ENCODE data around the gene PTPRN2. TPM values are rescaled to one million over a fixed set of nuclear protein-coding genes. Genes with fewer than 3 reads are reported as not detected.

PTPRN2 gene
- total and polyA plus RNA-seq, 2 of the 8 experiments (the other 6 are each of a cell fraction or from before 2014, with no cell fraction given): 2.6 to 4.5 TPM

GRCh38 chr7:158034571-158034970 is 553.1 kb downstream of the PTPRN2 start:
- H4K91ac ChIP-seq (replicated peaks; ENCODE audit: insufficient read length, low read length): no peak overlapping the region
- no peak overlapping the region for H2BK15ac ChIP-seq (ENCODE audit: low read length)
- H3K36me3 ChIP-seq (ENCODE audit: control insufficient read depth in 2 of 4, insufficient read depth in 4 of 4, low read length in 3 of 4): no peaks in the 10 kb centered on the region
- no peaks in the 10 kb centered on the region for H4K20me1 ChIP-seq (replicated peaks in 1 of 2; ENCODE audit: control insufficient read depth in 1 of 2, insufficient read depth in 2 of 2, low read length in 2 of 2)
- no peak overlapping the region for H3K23ac ChIP-seq (ENCODE audit: insufficient read length)
- H2AFZ ChIP-seq (ENCODE audit: low read length): no peak overlapping the region
- no peak overlapping the region for H3K27ac ChIP-seq (ENCODE audit: low read depth, low read length)
- no peak overlapping the region for H4K5ac ChIP-seq (ENCODE audit: insufficient read length, low read depth, low read length)
- 56% methylated on average over 3 of the region's 3 CpGs; no CpG with 5 or more reads in 1 of the 2 experiments for WGBS, 2 experiments (ENCODE audit: extremely low coverage in 1 of 2, insufficient coverage in 1 of 2, insufficient read length in 1 of 2, insufficient replicate concordance in 2 of 2, low coverage in 1 of 2, low lambda C conversion rate in 2 of 2, missing lambda C conversion rate in 1 of 2)
- no peak overlapping the region for H2BK120ac ChIP-seq (replicated peaks; ENCODE audit: low read depth, low read length)
- no peaks in the 10 kb centered on the region for H3K79me2 ChIP-seq (ENCODE audit: control insufficient read depth in 1 of 2, insufficient read depth in 2 of 2, low read length in 2 of 2)
- no peaks in the 10 kb centered on the region for H3K79me1 ChIP-seq (ENCODE audit: low read depth, low read length)
- peaks cover 26% of the 10 kb centered on the region in 2 experiments for H3K9me3 ChIP-seq (ENCODE audit: insufficient read depth in 2 of 2, low read depth in 1 of 2, low read length in 1 of 2)
- H4K8ac ChIP-seq (ENCODE audit: extremely low read depth, insufficient read depth, low read length): no peak overlapping the region
- H2BK12ac ChIP-seq (ENCODE audit: low read depth, low read length): no peak overlapping the region
- H3K4ac ChIP-seq (replicated peaks; ENCODE audit: insufficient read length, low read depth, low read length): no peak overlapping the region
- no peak for DNase-seq (ENCODE audit: low read depth in 1 of 2, low spot score in 2 of 2)
- FAIRE-seq: no peak
- H3K23me2 ChIP-seq (ENCODE audit: low read depth, low read length): no peaks in the 10 kb centered on the region
- no peak overlapping the region for H3K4me3 ChIP-seq (ENCODE audit: extremely low read depth in 1 of 4, insufficient read depth in 2 of 4, low read depth in 3 of 4, low read length in 4 of 4)
- H3K27me3 ChIP-seq (replicated peaks in 1 of 4; ENCODE audit: control insufficient read depth in 3 of 4, extremely low read depth in 1 of 4, insufficient read depth in 3 of 4, low read length in 3 of 4): no peaks in the 10 kb centered on the region
- H3K56ac ChIP-seq (replicated peaks; ENCODE audit: insufficient read length, low read depth, low read length): no peak overlapping the region
- H3K18ac ChIP-seq (ENCODE audit: extremely low read depth, low read length): no peak overlapping the region
- no peak overlapping the region for H3K4me2 ChIP-seq (ENCODE audit: insufficient read depth in 1 of 2, low read depth in 2 of 2, low read length in 2 of 2)
- H3K9ac ChIP-seq (replicated peaks in 1 of 4; ENCODE audit: extremely low read depth in 1 of 4, low read depth in 3 of 4, low read length in 3 of 4): no peak overlapping the region
- H2BK5ac ChIP-seq (ENCODE audit: low read depth, low read length): no peak overlapping the region
- H3K4me1 ChIP-seq (replicated peaks in 1 of 4; ENCODE audit: control insufficient read depth in 3 of 4, insufficient read depth in 4 of 4, low read length in 3 of 4): no peaks in the 10 kb centered on the region; a peak in 1 of 7 replicates
- no peak overlapping the region for H2AK5ac ChIP-seq (ENCODE audit: low read depth, low read length)
- no peak overlapping the region for H2BK20ac ChIP-seq (ENCODE audit: low read length)
- no peak overlapping the region for H3K14ac ChIP-seq (ENCODE audit: insufficient read length)
- ChIA-PET CTCF (ENCODE audit: partially characterized antibody) (no interaction called here), POLR2A (ENCODE audit: partially characterized antibody) (no interaction called here)
- TF ChIP-seq RXRA (IDR thresholded peaks at IDR 0.05; ENCODE audit: insufficient read depth, low read depth, low read length) (no peak), POLR2AphosphoS5 (IDR thresholded peaks at IDR 0.05; ENCODE audit: low read depth, low read length) (no peak), CTCF (IDR thresholded peaks at IDR 0.05; ENCODE audit: control extremely low read depth in 1 of 3, insufficient read depth in 1 of 3, low read depth in 1 of 3, low read length in 3 of 3) (no peak), EZH2 (IDR thresholded peaks at IDR 0.05; ENCODE audit: low read depth, low read length, severe bottlenecking) (no peak), NRF1 (IDR thresholded peaks at IDR 0.05; ENCODE audit: low read depth, low read length) (no peak), KDM4A (IDR thresholded peaks at IDR 0.05; ENCODE audit: low read depth, low read length, severe bottlenecking) (no peak), KDM5A (IDR thresholded peaks at IDR 0.05; ENCODE audit: low read length) (no peak), TAF7 (optimal IDR thresholded peaks at IDR 0.05; ENCODE audit: borderline replicate concordance, low read depth, low read length) (no peak), CTBP2 (IDR thresholded peaks at IDR 0.05; ENCODE audit: borderline replicate concordance, insufficient read depth, insufficient read length, low read length) (no peak), SIRT6 (IDR thresholded peaks at IDR 0.05; ENCODE audit: low read length) (no peak), TEAD4 (IDR thresholded peaks at IDR 0.05; ENCODE audit: low read depth, low read length) (no peak), MAX (IDR thresholded peaks at IDR 0.05) (no peak)

Measured in H1 (cell line).